ENCODE results near the gene NLN.

DNA sequence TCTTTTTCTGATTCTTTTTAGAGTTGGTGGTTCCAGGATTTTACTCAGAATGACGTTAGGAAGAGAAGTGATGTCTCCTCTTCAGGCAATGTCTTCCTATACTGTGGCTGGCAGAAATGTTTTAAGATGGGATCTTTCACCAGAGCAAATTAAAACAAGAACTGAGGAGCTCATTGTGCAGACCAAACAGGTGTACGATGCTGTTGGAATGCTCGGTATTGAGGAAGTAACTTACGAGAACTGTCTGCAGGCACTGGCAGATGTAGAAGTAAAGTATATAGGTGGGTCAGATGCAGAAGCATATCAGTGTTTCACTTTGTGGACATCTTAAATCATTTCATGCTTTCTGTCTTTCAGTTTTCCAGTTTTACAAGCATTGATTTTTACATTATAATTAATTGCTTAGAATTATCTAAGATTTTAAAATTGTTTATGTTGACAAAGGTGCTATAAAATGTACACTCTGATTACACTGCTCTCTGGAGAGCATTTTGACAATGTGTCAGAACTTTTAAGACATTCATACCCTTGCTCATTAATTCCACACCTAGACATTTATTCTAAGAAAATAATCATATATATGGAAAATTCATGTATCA is 36.6 kb downstream of the NLN start:
- TF ChIP-seq, protein P1, sequence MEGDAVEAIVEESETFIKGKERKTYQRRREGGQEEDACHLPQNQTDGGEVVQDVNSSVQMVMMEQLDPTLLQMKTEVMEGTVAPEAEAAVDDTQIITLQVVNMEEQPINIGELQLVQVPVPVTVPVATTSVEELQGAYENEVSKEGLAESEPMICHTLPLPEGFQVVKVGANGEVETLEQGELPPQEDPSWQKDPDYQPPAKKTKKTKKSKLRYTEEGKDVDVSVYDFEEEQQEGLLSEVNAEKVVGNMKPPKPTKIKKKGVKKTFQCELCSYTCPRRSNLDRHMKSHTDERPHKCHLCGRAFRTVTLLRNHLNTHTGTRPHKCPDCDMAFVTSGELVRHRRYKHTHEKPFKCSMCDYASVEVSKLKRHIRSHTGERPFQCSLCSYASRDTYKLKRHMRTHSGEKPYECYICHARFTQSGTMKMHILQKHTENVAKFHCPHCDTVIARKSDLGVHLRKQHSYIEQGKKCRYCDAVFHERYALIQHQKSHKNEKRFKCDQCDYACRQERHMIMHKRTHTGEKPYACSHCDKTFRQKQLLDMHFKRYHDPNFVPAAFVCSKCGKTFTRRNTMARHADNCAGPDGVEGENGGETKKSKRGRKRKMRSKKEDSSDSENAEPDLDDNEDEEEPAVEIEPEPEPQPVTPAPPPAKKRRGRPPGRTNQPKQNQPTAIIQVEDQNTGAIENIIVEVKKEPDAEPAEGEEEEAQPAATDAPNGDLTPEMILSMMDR (conservative IDR thresholded peaks at IDR 0.05; ENCODE audit: low read depth, low read length), result no peak
- TF ChIP-seq SMC3 (IDR thresholded peaks at IDR 0.05; ENCODE audit: low read depth, low read length) (no peak), POLR2A (IDR thresholded peaks at IDR 0.05; ENCODE audit: low read depth, low read length) (no peak), RAD21 (IDR thresholded peaks at IDR 0.05; ENCODE audit: low read length) (no peak), CHD1 (IDR thresholded peaks at IDR 0.05; ENCODE audit: low read depth, low read length) (no peak), CEBPB (IDR thresholded peaks at IDR 0.05; ENCODE audit: low read depth, low read length) (no peak), FOS (IDR thresholded peaks at IDR 0.05; ENCODE audit: low read depth, low read length) (no peak), USF2 (IDR thresholded peaks at IDR 0.05; ENCODE audit: low read depth, low read length) (no peak), NFE2L2 (IDR thresholded peaks at IDR 0.05; ENCODE audit: low read depth, low read length) (no peak), BHLHE40 (IDR thresholded peaks at IDR 0.05; ENCODE audit: low read depth, low read length) (no peak), MAZ (IDR thresholded peaks at IDR 0.05; ENCODE audit: borderline replicate concordance, low read depth, low read length) (no peak)
